GM23338 (cell line): Measurements from ENCODE around the gene GPR85. TPM values are rescaled to one million over a fixed set of nuclear protein-coding genes. Genes with fewer than 3 reads are reported as not detected.

ENCODE experiments used
- CREB1 ChIP-seq: fragments of 250-450 bp; sonication (Bioruptor Pico); IDR thresholded peaks from 2 replicates; pipeline ENCODE4 v1.5.0; 2020; ENCODE audit warnings: low read depth, mild to moderate bottlenecking, moderate library complexity
- ETS1 ChIP-seq: IDR thresholded peaks from 2 replicates; pipeline ENCODE4 v1.6.1; 2016; ENCODE audit warnings: antibody characterized with exemption
- EZH2 ChIP-seq: fragments of 200-600 bp; sonication (generic); IDR thresholded peaks from one replicate; pipeline ENCODE4 v1.8.0; 2017; ENCODE audit warnings: antibody characterized with exemption, mild to moderate bottlenecking, low read depth; ENCODE audit not compliant: unreplicated experiment
- EZH2phosphoT487 ChIP-seq: fragments of 200-600 bp; sonication (generic); IDR thresholded peaks from one replicate; pipeline ENCODE4 v1.8.1; 2018; ENCODE audit warnings: antibody characterized with exemption; ENCODE audit not compliant: unreplicated experiment
- NANOG ChIP-seq: IDR thresholded peaks from 2 replicates; pipeline ENCODE4 v1.6.1; 2016; ENCODE audit warnings: antibody characterized with exemption, borderline replicate concordance
- POLR2AphosphoS5 ChIP-seq: IDR thresholded peaks from 2 replicates; pipeline ENCODE4 v1.6.1; 2016; ENCODE audit warnings: antibody characterized with exemption, low read depth
- REST ChIP-seq: IDR thresholded peaks from one replicate; pipeline ENCODE4 v1.6.1; 2018; ENCODE audit warnings: antibody characterized with exemption; ENCODE audit not compliant: unreplicated experiment
- ZNF331 ChIP-seq: fragments of 250-450 bp; sonication (Bioruptor Pico); IDR thresholded peaks from 2 replicates; pipeline ENCODE4 v1.5.0; 2020; ENCODE audit warnings: low read depth, mild to moderate bottlenecking, moderate library complexity
- ZNF462 ChIP-seq: fragments of 250-450 bp; sonication (Bioruptor Pico); IDR thresholded peaks from 2 replicates; pipeline ENCODE4 v1.5.0; 2020; ENCODE audit warnings: mild to moderate bottlenecking, moderate library complexity
- polyA plus RNA-seq: library from polyadenylated mRNA; unstranded; fragments of >200 nt; fragmentation: Nextera tagmentation; extraction: Ambion mirVana; gene quantifications from 2 replicates; pipeline ENCODE4 v1.2.1, GENCODE V29; 2016
- total RNA-seq: library from RNA; depleted of rRNA; stranded (reverse); fragments of >200 nt; shearing (Covaris generic); gene quantifications from 2 replicates; pipeline ENCODE4 v1.2.3, GENCODE V29; 2014

Gene GPR85
- total and polyA plus RNA-seq, 2 experiments from 2014 or later: 0.16 to 0.35 TPM

- TF ChIP-seq ZNF462 (CRISPR knock-in tag): no peak
- TF ChIP-seq CREB1 (CRISPR knock-in tag): no peak
- TF ChIP-seq ETS1: no peak
- no peak for TF ChIP-seq POLR2AphosphoS5
- TF ChIP-seq EZH2: no peak
- TF ChIP-seq REST: no peak
- TF ChIP-seq EZH2phosphoT487: no peak
- no peak for TF ChIP-seq NANOG
- TF ChIP-seq ZNF331 (CRISPR knock-in tag): no peak
Measured at GRCh38 chr7:113044394-113044793, 42.2 kb downstream of the GPR85 start (continued).
